GM21447 (cell line): ENCODE results near the gene ITFG2.
"Not testable (repeated sequence)": the region's sequence is repeated elsewhere in the genome, so short reads cannot be mapped to it uniquely, and the experiment has no call there.

ENCODE experiments used
- ATAC-seq: cut with Tn5 transposase; IDR thresholded peaks from one replicate; pipeline ENCODE4 v1.9.1; 2021; ENCODE audit not compliant: unreplicated experiment

The ITFG2 gene

GRCh38 chr12:2812290-2813213 is at the start of gene ITFG2:
ITFG2 (plus strand) TSS chr12:2812668; CDS start chr12:2812761, 93 bp downstream.
- ATAC-seq: peak; percentile 95

- no peak for ATAC-seq
Measured at GRCh38 chr12:2764398-2764797, 48.1 kb upstream of the ITFG2 start.

- ATAC-seq: no peak
Measured at GRCh38 chr12:2765052-2765451, 47.4 kb upstream of the ITFG2 start.

GRCh38 chr12:2765608-2766007 is 46.9 kb upstream of the ITFG2 start:
- ATAC-seq: no peak

GRCh38 chr12:2768224-2768961 is 44.1 kb upstream of the ITFG2 start:
- no peak for ATAC-seq

GRCh38 chr12:2769866-2770533 is 42.5 kb upstream of the ITFG2 start:
- no peak for ATAC-seq

GRCh38 chr12:2770544-2770943 is 41.9 kb upstream of the ITFG2 start:
- not testable (repeated sequence) for ATAC-seq

- no peak for ATAC-seq
Measured at GRCh38 chr12:2772370-2772769, 40.1 kb upstream of the ITFG2 start.

GRCh38 chr12:2773199-2773875 is 39.1 kb upstream of the ITFG2 start:
- ATAC-seq: no peak

- no peak for ATAC-seq
Measured at GRCh38 chr12:2775431-2775830, 37.0 kb upstream of the ITFG2 start.

- no peak for ATAC-seq
Measured at GRCh38 chr12:2776129-2776806, 36.2 kb upstream of the ITFG2 start.

- ATAC-seq: no peak
Measured at GRCh38 chr12:2779281-2779680, 33.2 kb upstream of the ITFG2 start.

GRCh38 chr12:2783936-2784600 is 28.4 kb upstream of the ITFG2 start:
- no peak for ATAC-seq

- no peak for ATAC-seq
Measured at GRCh38 chr12:2785017-2785416, 27.5 kb upstream of the ITFG2 start.

- no peak for ATAC-seq
Measured at GRCh38 chr12:2791089-2791488, 21.4 kb upstream of the ITFG2 start.

- no peak for ATAC-seq
Measured at GRCh38 chr12:2792671-2793500, 19.6 kb upstream of the ITFG2 start.

- ATAC-seq: no peak
Measured at GRCh38 chr12:2793561-2793960, 18.9 kb upstream of the ITFG2 start.

- peak; percentile 8 for ATAC-seq
Measured at GRCh38 chr12:2794191-2794735, 18.2 kb upstream of the ITFG2 start.
